Measurements from ENCODE around the gene ASB6. TPM values are rescaled to one million over a fixed set of nuclear protein-coding genes. Genes with fewer than 3 reads are reported as not detected.

Gene ASB6
- total and polyA plus RNA-seq, 2 of the 13 experiments (the other 11 are each of a cell fraction or from before 2014, with no cell fraction given), result 8.2 to 8.4 TPM

DNA sequence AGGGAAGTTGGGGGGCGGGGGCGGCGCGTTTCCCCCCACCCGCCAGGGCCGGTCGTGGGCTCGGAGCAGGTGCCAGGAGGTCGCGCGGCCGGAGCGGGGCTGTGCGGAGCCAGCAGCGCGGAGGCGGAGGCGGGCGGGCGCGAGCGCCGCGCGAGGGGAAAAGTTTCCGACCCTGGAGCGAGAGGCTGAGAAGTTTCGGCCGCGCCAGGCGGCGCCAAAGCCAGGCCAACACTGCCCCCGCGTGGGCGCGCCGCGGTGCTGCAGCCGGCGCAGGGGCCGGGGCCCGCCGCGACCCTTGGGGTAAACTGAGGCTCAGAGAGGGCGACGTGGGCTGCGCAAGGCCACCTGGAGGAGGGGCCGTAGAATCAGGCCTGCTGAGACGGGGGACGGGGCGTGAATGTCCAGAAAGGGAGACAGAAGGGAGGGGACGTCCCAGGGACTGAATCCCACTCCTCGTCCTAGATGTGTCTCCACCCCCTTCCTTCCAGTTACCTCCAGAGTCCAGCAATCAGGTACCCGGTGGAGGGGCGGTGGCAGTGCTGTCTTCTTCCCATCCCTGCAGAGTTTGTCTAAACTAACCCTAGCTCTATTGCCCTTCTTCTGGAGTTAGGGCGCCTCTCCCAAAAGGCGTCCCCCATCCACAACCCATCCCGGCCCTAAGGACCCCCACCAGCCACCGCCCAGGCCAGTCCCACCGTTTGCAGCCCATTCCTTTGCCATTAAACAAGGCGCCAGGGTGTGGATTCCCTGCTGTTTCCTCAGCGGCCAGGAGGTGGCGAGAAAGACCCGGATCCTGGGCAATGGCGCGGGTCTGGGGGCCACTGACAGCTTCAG, 31.3 kb downstream of the ASB6 start (continued):
- TF ChIP-seq SKI (IDR thresholded peaks at IDR 0.05; ENCODE audit: partially characterized antibody), result peak; percentile 44
- TF ChIP-seq ZNF777 (CRISPR knock-in tag; IDR thresholded peaks at IDR 0.05), result peak; percentile 17; the same call in 1 of the 2 replicates
- TF ChIP-seq SALL1 (CRISPR knock-in tag; IDR thresholded peaks at IDR 0.05), result peak; percentile 72
- no peak for TF ChIP-seq KMT2B (CRISPR knock-in tag; IDR thresholded peaks at IDR 0.05)
- TF ChIP-seq FOSL2 (CRISPR knock-in tag; IDR thresholded peaks at IDR 0.05), result 0 out of 2 replicates have a peak, but pooled peaks have one; percentile 2
- TF ChIP-seq TAF1 (CRISPR knock-in tag; IDR thresholded peaks at IDR 0.05), result 0 out of 2 replicates have a peak, but pooled peaks have one; percentile 7
- peak; percentile 68; the same call in 1 of the 2 replicates for TF ChIP-seq ZNF350 (CRISPR knock-in tag; IDR thresholded peaks at IDR 0.05; ENCODE audit: borderline replicate concordance, low read depth)
- peak; percentile 44; the same call in 1 of the 2 replicates for TF ChIP-seq CBFB (CRISPR knock-in tag; IDR thresholded peaks at IDR 0.05)
- TF ChIP-seq HMGXB4 (CRISPR knock-in tag; IDR thresholded peaks at IDR 0.05; ENCODE audit: borderline replicate concordance in 1 of 2, low read depth in 1 of 2), result peak; percentile 25 to 71; a peak in 2 of 4 replicates
- 0 out of 2 replicates have a peak, but pooled peaks have one; percentile 53 for TF ChIP-seq ZNF431 (CRISPR knock-in tag; IDR thresholded peaks at IDR 0.05; ENCODE audit: borderline replicate concordance, low read depth)
- TF ChIP-seq ZNF619 (CRISPR knock-in tag; IDR thresholded peaks at IDR 0.05), result 0 out of 2 replicates have a peak, but pooled peaks have one; percentile 25
- TF ChIP-seq MEIS1 (CRISPR knock-in tag; IDR thresholded peaks at IDR 0.05; ENCODE audit: borderline replicate concordance), result no peak
- peak; percentile 53; the same call in 1 of the 2 replicates for TF ChIP-seq PAX8 (CRISPR knock-in tag; IDR thresholded peaks at IDR 0.05; ENCODE audit: borderline replicate concordance)
- TF ChIP-seq, protein P1, sequence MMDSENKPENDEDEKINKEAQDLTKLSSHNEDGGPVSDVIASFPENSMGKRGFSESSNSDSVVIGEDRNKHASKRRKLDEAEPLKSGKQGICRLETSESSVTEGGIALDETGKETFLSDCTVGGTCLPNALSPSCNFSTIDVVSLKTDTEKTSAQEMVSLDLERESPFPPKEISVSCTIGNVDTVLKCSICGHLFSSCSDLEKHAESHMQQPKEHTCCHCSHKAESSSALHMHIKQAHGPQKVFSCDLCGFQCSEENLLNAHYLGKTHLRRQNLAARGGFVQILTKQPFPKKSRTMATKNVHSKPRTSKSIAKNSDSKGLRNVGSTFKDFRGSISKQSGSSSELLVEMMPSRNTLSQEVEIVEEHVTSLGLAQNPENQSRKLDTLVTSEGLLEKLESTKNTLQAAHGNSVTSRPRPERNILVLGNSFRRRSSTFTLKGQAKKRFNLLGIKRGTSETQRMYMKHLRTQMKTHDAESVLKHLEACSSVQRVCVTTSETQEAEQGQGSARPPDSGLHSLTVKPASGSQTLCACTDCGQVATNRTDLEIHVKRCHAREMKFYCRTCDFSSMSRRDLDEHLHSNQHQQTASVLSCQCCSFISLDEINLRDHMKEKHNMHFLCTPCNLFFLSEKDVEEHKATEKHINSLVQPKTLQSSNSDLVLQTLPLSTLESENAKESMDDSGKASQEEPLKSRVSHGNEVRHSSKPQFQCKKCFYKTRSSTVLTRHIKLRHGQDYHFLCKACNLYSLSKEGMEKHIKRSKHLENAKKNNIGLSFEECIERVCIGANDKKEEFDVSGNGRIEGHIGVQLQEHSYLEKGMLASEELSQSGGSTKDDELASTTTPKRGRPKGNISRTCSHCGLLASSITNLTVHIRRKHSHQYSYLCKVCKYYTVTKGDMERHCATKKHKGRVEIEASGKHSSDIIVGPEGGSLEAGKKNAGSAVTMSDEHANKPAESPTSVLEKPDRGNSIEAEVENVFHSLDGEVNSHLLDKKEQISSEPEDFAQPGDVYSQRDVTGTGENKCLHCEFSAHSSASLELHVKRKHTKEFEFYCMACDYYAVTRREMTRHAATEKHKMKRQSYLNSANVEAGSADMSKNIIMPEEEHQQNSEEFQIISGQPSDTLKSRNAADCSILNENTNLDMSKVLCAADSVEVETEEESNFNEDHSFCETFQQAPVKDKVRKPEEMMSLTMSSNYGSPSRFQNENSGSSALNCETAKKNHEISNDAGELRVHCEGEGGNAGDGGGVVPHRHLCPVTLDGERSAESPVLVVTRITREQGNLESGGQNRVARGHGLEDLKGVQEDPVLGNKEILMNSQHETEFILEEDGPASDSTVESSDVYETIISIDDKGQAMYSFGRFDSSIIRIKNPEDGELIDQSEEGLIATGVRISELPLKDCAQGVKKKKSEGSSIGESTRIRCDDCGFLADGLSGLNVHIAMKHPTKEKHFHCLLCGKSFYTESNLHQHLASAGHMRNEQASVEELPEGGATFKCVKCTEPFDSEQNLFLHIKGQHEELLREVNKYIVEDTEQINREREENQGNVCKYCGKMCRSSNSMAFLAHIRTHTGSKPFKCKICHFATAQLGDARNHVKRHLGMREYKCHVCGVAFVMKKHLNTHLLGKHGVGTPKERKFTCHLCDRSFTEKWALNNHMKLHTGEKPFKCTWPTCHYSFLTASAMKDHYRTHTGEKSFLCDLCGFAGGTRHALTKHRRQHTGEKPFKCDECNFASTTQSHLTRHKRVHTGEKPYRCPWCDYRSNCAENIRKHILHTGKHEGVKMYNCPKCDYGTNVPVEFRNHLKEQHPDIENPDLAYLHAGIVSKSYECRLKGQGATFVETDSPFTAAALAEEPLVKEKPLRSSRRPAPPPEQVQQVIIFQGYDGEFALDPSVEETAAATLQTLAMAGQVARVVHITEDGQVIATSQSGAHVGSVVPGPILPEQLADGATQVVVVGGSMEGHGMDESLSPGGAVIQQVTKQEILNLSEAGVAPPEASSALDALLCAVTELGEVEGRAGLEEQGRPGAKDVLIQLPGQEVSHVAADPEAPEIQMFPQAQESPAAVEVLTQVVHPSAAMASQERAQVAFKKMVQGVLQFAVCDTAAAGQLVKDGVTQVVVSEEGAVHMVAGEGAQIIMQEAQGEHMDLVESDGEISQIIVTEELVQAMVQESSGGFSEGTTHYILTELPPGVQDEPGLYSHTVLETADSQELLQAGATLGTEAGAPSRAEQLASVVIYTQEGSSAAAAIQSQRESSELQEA (CRISPR knock-in tag; IDR thresholded peaks at IDR 0.05; ENCODE audit: not compliant biosample characterization), result no peak
- TF ChIP-seq ZNF574 (CRISPR knock-in tag; IDR thresholded peaks at IDR 0.05), result peak; percentile 65
